ENCODE data around the gene HAUS5. TPM values are rescaled to one million over a fixed set of nuclear protein-coding genes. Genes with fewer than 3 reads are reported as not detected.

Gene HAUS5
- total RNA-seq, 1 experiment from 2014 or later, result 32.9 TPM

DNA sequence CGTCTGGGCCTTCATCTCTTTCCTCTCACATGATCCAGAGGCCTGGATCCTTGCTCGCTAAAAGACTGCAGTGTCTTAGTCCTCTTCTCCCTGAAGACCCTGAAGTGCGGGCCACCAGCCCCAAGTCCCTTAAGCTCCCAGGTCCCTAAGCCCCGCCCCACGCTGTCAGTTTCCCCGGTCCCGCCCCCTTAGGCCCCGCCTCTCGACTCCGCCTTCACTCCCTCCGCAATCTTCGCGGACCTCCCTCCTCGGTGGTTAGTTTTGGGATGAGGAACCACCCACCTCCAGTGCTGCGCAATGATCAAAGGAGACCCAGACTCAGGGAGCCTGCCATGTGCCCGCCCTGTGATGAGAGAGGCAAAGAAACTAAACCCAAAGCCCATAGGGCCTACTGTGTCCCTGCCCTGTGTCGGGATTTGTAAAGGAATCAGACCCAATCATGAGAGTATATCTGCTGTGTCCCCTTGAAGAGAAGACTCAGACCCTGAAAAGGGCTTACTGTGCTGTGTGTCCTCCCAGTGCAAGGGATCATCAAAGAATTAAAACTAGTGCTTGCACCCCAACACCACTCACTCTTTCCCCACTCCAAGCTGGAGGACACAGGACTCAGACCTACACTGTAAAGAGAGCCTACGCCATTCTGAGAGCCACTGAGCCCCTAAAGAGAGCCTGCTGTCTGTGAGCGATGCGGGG lies 32.6 kb downstream of the HAUS5 start:
- Histone ChIP-seq H2BK20ac (ENCODE audit: low read depth, low read length, poor library complexity, severe bottlenecking) (no peak overlapping the region), H4K91ac (ENCODE audit: insufficient read length, low read depth, low read length) (no peak overlapping the region), H2AK5ac (ENCODE audit: insufficient read length, low read length) (no peak overlapping the region), H3K27ac (ENCODE audit: insufficient read length, low read depth, low read length) (no peak overlapping the region), H2BK12ac (ENCODE audit: insufficient read length, low read depth, low read length) (no peak overlapping the region), H3K4me1 (ENCODE audit: insufficient read depth, low read length) (peaks cover 7% of the 10 kb centered on the region; the same call in 1 of the 2 replicates), H3K4ac (ENCODE audit: low read depth, low read length) (no peak overlapping the region), H3K56ac (ENCODE audit: insufficient read length, low read depth, low read length) (no peak overlapping the region), H4K5ac (ENCODE audit: insufficient read length, low read depth, low read length) (no peak overlapping the region), H4K8ac (replicated peaks; ENCODE audit: insufficient read length, low read depth, low read length) (no peak overlapping the region), H3K79me2 (ENCODE audit: insufficient read depth, low read length) (peaks cover 4% of the 10 kb centered on the region; the same call in 1 of the 2 replicates), H3K14ac (ENCODE audit: insufficient read depth, low read length) (no peak overlapping the region), H2BK15ac (ENCODE audit: low read depth, low read length) (no peak overlapping the region; the same call in 1 of the 2 replicates), H3K23me2 (ENCODE audit: insufficient read length, low read depth, low read length, poor library complexity, severe bottlenecking) (peaks cover 22% of the 10 kb centered on the region), H2BK120ac (ENCODE audit: low read depth, low read length, poor library complexity, severe bottlenecking) (no peak overlapping the region), H3K79me1 (ENCODE audit: insufficient read depth, low read depth, low read length, poor library complexity, severe bottlenecking) (no peaks in the 10 kb centered on the region), H3K27me3 (ENCODE audit: insufficient read depth, low read length) (no peaks in the 10 kb centered on the region; the same call in 1 of the 2 replicates), H4K20me1 (ENCODE audit: control insufficient read depth, insufficient read depth, insufficient read length) (no peaks in the 10 kb centered on the region), H3K23ac (ENCODE audit: insufficient read length, low read depth, low read length) (no peak overlapping the region), H3K18ac (ENCODE audit: insufficient read length, low read depth, low read length) (no peak overlapping the region), H2AFZ (ENCODE audit: low read length) (no peak overlapping the region), H2BK5ac (ENCODE audit: insufficient read length, low read length) (no peak overlapping the region), H3K9ac (ENCODE audit: extremely low read depth, insufficient read length, low read length) (no peak overlapping the region), H3K4me2 (ENCODE audit: insufficient read depth, insufficient read length, low read length) (peak overlapping the region; percentile 82), H3T11ph (ENCODE audit: low read length) (no peak overlapping the region), H3K9me3 (ENCODE audit: control insufficient read depth, low read depth, low read length) (no peaks in the 10 kb centered on the region)
- TF ChIP-seq, protein P1, sequence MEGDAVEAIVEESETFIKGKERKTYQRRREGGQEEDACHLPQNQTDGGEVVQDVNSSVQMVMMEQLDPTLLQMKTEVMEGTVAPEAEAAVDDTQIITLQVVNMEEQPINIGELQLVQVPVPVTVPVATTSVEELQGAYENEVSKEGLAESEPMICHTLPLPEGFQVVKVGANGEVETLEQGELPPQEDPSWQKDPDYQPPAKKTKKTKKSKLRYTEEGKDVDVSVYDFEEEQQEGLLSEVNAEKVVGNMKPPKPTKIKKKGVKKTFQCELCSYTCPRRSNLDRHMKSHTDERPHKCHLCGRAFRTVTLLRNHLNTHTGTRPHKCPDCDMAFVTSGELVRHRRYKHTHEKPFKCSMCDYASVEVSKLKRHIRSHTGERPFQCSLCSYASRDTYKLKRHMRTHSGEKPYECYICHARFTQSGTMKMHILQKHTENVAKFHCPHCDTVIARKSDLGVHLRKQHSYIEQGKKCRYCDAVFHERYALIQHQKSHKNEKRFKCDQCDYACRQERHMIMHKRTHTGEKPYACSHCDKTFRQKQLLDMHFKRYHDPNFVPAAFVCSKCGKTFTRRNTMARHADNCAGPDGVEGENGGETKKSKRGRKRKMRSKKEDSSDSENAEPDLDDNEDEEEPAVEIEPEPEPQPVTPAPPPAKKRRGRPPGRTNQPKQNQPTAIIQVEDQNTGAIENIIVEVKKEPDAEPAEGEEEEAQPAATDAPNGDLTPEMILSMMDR (conservative IDR thresholded peaks at IDR 0.05), result no peak
- peaks cover 29 to 38% of the 10 kb centered on the region in 2 experiments for H3K4me1 Mint-ChIP-seq
- peak; percentile 93 for DNase-seq
- peaks cover 24% of the 10 kb centered on the region for H3K27me3 Mint-ChIP-seq (ENCODE audit: low read depth)
- no peaks in the 10 kb centered on the region; a peak in 2 of 5 replicates for H3K9me3 Mint-ChIP-seq
- H3K36me3 Mint-ChIP-seq (ENCODE audit: insufficient read depth in 1 of 3, low read depth in 3 of 3), result peaks cover 0 to 2% (median under 1%) of the 10 kb centered on the region in 3 experiments; a peak in 3 of 7 replicates
- WGBS (ENCODE audit: extremely low coverage, insufficient read length, low lambda C conversion rate), result no CpG with 5 or more reads among the region's 20 CpGs
- H3K27ac Mint-ChIP-seq, result peak overlapping the region in 1 of 3 experiments; percentile 89; a peak in 3 of 7 replicates
- peak overlapping the region; percentile 66 to 91 for H3K4me3 Mint-ChIP-seq

Measured in H9 (cell line).